ENCODE data around the gene IFITM1. TPM values are rescaled to one million over a fixed set of nuclear protein-coding genes. Genes with fewer than 3 reads are reported as not detected.

The IFITM1 gene
- total RNA-seq, 1 experiment from 2014 or later: 544 TPM

DNA sequence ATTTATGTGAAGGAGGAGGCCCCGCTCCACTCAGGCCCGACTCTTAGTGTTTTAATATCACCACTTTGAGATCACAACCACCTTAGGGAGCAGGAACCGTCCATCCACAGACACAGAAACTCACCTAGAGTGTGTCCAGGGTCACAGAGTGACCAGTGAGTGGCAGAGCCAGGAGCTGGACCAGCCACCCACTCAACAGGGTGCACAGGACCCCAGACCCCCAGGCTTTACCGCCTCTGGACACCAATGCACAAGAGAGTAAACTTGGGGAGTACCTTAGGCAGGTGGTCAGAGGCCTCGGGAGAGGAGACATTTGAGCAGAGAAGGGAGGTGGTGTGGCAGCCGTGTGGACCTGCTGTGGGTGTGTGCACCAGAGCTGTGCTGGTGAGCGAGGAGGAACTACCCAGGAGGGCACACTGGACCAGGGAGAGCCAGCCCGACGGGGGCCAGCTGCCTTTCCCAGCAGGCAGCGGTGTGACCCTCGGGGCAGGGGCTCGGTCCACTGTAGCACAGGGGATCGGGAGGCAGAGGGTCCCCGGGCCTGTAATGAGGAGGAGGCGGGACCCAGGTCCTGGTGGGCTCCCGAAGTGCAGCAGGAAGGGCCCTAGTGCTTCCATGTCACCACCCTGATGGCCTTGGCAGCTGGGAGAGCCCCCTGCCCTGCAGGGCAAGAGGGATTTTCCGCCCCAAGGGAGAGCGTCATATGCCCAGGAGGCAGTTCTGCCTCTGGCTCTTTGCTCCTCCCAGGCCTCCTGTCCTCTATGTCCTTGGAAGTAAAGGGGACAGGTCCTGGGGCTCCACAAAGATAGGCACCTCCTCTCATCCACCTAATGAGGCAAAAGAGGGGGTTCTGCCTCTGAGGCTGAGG, 43.2 kb upstream of the IFITM1 start (continued):
- no peak for TF ChIP-seq RORB (CRISPR knock-in tag; IDR thresholded peaks at IDR 0.05)
- no peak for TF ChIP-seq JUN (CRISPR knock-in tag; IDR thresholded peaks at IDR 0.05)
- TF ChIP-seq ETV6 (CRISPR knock-in tag; IDR thresholded peaks at IDR 0.05): no peak
- TF ChIP-seq, protein P1, sequence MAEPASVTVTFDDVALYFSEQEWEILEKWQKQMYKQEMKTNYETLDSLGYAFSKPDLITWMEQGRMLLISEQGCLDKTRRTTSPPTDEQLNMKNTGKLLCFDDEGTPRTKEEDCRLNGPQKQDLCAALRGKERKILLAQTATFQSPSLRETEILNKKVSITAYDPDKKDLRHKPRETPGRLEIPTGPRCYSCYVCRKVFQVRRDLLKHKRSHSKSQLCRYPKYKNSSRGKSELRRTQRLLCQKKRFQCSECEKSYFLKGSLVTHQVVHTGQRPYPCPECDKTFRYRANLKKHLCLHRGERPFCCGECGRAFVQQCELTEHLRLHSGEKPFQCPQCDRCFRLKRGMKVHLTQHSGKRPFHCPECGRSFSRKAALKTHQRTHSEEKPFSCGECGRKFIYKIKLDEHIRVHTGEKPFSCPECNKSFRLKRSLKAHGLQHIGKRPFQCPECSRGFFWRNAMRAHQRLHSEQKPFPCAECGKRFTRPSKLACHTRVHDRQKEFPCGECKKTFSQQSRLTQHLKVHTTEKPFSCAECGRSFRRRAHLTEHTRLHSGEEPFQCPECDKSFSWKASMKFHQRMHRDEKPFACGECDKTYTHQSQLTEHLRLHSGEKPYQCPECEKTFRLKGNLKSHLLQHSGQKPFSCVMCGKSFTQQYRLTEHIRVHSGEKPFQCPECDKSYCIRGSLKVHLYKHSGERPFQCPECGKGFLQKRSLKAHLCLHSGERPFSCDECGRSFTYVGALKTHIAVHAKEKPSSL (CRISPR knock-in tag; conservative IDR thresholded peaks at IDR 0.05): no peak

DNA sequence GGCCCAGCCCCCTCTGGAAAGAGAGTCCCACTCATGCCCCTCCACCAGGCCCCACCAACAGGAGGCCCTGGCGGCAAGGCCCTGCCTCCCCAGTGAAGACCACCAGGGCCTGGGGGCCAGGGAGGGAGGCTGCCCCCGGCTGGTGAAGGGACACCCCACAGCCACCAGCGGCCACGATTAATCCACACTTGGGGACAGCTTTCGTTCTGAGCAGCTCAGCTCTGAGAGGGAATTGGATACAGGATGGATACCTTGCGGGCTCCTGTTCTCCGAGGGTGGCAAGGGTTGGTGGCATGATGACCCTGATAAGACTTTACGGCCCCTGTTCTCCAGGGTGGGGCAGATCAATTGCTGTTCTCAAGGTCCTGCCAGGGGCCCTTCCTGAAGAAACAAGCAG, 42.5 kb upstream of the IFITM1 start:
- 0 out of 2 replicates have a peak, but pooled peaks cover 3% of the 10 kb centered on the region for H3K36me3 Mint-ChIP-seq
- H3K9me3 Mint-ChIP-seq: peaks cover 9% of the 10 kb centered on the region
- ChIA-PET CTCF (interaction anchor here (1.0 to 1.1 kb wide), 2 partner anchors 21 to 46 kb away, joined by 3 to 5 read pairs; no protein-coding TSS in a partner anchor), POLR2A (interaction anchor here (0.6 to 1.2 kb wide), 2 partner anchors 12 to 85 kb away, joined by 3 to 4 read pairs; no protein-coding TSS in a partner anchor)
- no peak overlapping the region for H3K4me3 Mint-ChIP-seq
- ATAC-seq: no peak
- H3K4me1 Mint-ChIP-seq: peaks cover 36% of the 10 kb centered on the region
- no peak overlapping the region for H3K27ac Mint-ChIP-seq
- H3K27me3 Mint-ChIP-seq (ENCODE audit: low read depth): peaks cover under 1% of the 10 kb centered on the region; the same call in 1 of the 2 replicates
- no peak for DNase-seq (ENCODE audit: low spot score)
- TF ChIP-seq ELF4 (CRISPR knock-in tag; IDR thresholded peaks at IDR 0.05; ENCODE audit: low read depth): no peak
- no peak for TF ChIP-seq ETV6 (CRISPR knock-in tag; IDR thresholded peaks at IDR 0.05)
- TF ChIP-seq, protein P2, sequence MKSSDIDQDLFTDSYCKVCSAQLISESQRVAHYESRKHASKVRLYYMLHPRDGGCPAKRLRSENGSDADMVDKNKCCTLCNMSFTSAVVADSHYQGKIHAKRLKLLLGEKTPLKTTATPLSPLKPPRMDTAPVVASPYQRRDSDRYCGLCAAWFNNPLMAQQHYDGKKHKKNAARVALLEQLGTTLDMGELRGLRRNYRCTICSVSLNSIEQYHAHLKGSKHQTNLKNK (CRISPR knock-in tag; IDR thresholded peaks at IDR 0.05): no peak
- TF ChIP-seq NFE2L1 (CRISPR knock-in tag; IDR thresholded peaks at IDR 0.05): no peak
- TF ChIP-seq, protein P3, sequence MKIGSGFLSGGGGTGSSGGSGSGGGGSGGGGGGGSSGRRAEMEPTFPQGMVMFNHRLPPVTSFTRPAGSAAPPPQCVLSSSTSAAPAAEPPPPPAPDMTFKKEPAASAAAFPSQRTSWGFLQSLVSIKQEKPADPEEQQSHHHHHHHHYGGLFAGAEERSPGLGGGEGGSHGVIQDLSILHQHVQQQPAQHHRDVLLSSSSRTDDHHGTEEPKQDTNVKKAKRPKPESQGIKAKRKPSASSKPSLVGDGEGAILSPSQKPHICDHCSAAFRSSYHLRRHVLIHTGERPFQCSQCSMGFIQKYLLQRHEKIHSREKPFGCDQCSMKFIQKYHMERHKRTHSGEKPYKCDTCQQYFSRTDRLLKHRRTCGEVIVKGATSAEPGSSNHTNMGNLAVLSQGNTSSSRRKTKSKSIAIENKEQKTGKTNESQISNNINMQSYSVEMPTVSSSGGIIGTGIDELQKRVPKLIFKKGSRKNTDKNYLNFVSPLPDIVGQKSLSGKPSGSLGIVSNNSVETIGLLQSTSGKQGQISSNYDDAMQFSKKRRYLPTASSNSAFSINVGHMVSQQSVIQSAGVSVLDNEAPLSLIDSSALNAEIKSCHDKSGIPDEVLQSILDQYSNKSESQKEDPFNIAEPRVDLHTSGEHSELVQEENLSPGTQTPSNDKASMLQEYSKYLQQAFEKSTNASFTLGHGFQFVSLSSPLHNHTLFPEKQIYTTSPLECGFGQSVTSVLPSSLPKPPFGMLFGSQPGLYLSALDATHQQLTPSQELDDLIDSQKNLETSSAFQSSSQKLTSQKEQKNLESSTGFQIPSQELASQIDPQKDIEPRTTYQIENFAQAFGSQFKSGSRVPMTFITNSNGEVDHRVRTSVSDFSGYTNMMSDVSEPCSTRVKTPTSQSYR (CRISPR knock-in tag; IDR thresholded peaks at IDR 0.05): no peak
- TF ChIP-seq, protein P4, sequence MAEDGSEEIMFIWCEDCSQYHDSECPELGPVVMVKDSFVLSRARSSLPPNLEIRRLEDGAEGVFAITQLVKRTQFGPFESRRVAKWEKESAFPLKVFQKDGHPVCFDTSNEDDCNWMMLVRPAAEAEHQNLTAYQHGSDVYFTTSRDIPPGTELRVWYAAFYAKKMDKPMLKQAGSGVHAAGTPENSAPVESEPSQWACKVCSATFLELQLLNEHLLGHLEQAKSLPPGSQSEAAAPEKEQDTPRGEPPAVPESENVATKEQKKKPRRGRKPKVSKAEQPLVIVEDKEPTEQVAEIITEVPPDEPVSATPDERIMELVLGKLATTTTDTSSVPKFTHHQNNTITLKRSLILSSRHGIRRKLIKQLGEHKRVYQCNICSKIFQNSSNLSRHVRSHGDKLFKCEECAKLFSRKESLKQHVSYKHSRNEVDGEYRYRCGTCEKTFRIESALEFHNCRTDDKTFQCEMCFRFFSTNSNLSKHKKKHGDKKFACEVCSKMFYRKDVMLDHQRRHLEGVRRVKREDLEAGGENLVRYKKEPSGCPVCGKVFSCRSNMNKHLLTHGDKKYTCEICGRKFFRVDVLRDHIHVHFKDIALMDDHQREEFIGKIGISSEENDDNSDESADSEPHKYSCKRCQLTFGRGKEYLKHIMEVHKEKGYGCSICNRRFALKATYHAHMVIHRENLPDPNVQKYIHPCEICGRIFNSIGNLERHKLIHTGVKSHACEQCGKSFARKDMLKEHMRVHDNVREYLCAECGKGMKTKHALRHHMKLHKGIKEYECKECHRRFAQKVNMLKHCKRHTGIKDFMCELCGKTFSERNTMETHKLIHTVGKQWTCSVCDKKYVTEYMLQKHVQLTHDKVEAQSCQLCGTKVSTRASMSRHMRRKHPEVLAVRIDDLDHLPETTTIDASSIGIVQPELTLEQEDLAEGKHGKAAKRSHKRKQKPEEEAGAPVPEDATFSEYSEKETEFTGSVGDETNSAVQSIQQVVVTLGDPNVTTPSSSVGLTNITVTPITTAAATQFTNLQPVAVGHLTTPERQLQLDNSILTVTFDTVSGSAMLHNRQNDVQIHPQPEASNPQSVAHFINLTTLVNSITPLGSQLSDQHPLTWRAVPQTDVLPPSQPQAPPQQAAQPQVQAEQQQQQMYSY (CRISPR knock-in tag; IDR thresholded peaks at IDR 0.05): no peak
- TF ChIP-seq, protein P1 (CRISPR knock-in tag; conservative IDR thresholded peaks at IDR 0.05): no peak
- no peak for TF ChIP-seq NFATC4 (CRISPR knock-in tag; IDR thresholded peaks at IDR 0.05)
- TF ChIP-seq, protein P5, sequence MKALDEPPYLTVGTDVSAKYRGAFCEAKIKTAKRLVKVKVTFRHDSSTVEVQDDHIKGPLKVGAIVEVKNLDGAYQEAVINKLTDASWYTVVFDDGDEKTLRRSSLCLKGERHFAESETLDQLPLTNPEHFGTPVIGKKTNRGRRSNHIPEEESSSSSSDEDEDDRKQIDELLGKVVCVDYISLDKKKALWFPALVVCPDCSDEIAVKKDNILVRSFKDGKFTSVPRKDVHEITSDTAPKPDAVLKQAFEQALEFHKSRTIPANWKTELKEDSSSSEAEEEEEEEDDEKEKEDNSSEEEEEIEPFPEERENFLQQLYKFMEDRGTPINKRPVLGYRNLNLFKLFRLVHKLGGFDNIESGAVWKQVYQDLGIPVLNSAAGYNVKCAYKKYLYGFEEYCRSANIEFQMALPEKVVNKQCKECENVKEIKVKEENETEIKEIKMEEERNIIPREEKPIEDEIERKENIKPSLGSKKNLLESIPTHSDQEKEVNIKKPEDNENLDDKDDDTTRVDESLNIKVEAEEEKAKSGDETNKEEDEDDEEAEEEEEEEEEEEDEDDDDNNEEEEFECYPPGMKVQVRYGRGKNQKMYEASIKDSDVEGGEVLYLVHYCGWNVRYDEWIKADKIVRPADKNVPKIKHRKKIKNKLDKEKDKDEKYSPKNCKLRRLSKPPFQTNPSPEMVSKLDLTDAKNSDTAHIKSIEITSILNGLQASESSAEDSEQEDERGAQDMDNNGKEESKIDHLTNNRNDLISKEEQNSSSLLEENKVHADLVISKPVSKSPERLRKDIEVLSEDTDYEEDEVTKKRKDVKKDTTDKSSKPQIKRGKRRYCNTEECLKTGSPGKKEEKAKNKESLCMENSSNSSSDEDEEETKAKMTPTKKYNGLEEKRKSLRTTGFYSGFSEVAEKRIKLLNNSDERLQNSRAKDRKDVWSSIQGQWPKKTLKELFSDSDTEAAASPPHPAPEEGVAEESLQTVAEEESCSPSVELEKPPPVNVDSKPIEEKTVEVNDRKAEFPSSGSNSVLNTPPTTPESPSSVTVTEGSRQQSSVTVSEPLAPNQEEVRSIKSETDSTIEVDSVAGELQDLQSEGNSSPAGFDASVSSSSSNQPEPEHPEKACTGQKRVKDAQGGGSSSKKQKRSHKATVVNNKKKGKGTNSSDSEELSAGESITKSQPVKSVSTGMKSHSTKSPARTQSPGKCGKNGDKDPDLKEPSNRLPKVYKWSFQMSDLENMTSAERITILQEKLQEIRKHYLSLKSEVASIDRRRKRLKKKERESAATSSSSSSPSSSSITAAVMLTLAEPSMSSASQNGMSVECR (CRISPR knock-in tag; IDR thresholded peaks at IDR 0.05; ENCODE audit: borderline replicate concordance): no peak
- TF ChIP-seq, protein P6, sequence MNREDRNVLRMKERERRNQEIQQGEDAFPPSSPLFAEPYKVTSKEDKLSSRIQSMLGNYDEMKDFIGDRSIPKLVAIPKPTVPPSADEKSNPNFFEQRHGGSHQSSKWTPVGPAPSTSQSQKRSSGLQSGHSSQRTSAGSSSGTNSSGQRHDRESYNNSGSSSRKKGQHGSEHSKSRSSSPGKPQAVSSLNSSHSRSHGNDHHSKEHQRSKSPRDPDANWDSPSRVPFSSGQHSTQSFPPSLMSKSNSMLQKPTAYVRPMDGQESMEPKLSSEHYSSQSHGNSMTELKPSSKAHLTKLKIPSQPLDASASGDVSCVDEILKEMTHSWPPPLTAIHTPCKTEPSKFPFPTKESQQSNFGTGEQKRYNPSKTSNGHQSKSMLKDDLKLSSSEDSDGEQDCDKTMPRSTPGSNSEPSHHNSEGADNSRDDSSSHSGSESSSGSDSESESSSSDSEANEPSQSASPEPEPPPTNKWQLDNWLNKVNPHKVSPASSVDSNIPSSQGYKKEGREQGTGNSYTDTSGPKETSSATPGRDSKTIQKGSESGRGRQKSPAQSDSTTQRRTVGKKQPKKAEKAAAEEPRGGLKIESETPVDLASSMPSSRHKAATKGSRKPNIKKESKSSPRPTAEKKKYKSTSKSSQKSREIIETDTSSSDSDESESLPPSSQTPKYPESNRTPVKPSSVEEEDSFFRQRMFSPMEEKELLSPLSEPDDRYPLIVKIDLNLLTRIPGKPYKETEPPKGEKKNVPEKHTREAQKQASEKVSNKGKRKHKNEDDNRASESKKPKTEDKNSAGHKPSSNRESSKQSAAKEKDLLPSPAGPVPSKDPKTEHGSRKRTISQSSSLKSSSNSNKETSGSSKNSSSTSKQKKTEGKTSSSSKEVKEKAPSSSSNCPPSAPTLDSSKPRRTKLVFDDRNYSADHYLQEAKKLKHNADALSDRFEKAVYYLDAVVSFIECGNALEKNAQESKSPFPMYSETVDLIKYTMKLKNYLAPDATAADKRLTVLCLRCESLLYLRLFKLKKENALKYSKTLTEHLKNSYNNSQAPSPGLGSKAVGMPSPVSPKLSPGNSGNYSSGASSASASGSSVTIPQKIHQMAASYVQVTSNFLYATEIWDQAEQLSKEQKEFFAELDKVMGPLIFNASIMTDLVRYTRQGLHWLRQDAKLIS (CRISPR knock-in tag; IDR thresholded peaks at IDR 0.05; ENCODE audit: borderline replicate concordance): no peak
- no peak for TF ChIP-seq NR2C2 (CRISPR knock-in tag; IDR thresholded peaks at IDR 0.05)
